GM23338 (cell line): ENCODE measurements around the gene BANP. TPM values are rescaled to one million over a fixed set of nuclear protein-coding genes. Genes with fewer than 3 reads are reported as not detected.

ENCODE experiments used
- ATAC-seq: fragments of 200-7000 bp; cut with Tn5 transposase; 3 replicates; pipeline ENCODE4 v1.9.1; 2020
- DNase-seq: peaks from one replicate; pipeline ENCODE4 v3.0.0-alpha.2; 2015; ENCODE audit warnings: low spot score
- H2AFZ ChIP-seq: fragments of 200-600 bp; sonication (generic); 2 replicates; pipeline ENCODE4 v1.8.0; 2016; ENCODE audit warnings: antibody characterized with exemption, mild to moderate bottlenecking, moderate library complexity
- H3F3A ChIP-seq: fragments of 200-600 bp; sonication (generic); replicated peaks from 2 replicates; pipeline ENCODE4 v1.8.0; 2017; ENCODE audit warnings: antibody characterized with exemption, mixed run types, low read depth
- H3K27ac ChIP-seq: fragments of 200-600 bp; sonication (generic); 2 replicates; pipeline ENCODE4 v1.6.1; 2016; ENCODE audit warnings: low read depth
- H3K27me3 ChIP-seq: fragments of 200-600 bp; sonication (generic); 2 replicates; pipeline ENCODE4 v1.8.0; 2016; ENCODE audit warnings: mild to moderate bottlenecking, mixed run types, moderate library complexity; ENCODE audit not compliant: insufficient read depth
- H3K36me3 ChIP-seq: fragments of 200-600 bp; sonication (generic); 2 replicates; pipeline ENCODE4 v1.8.0; 2016; ENCODE audit warnings: mild to moderate bottlenecking; ENCODE audit not compliant: insufficient read depth
- H3K4me1 ChIP-seq: fragments of 200-600 bp; sonication (generic); 2 replicates; pipeline ENCODE4 v1.8.0; 2016; ENCODE audit warnings: mild to moderate bottlenecking, moderate library complexity; ENCODE audit not compliant: insufficient read depth
- H3K4me2 ChIP-seq: fragments of 200-600 bp; sonication (generic); 2 replicates; pipeline ENCODE4 v1.7.1; 2017; ENCODE audit warnings: mixed run types
- H3K4me3 ChIP-seq: fragments of 200-600 bp; sonication (generic); 2 replicates; pipeline ENCODE4 v1.6.1; 2016; ENCODE audit warnings: mixed run types
- H3K79me2 ChIP-seq: fragments of 200-600 bp; sonication (generic); replicated peaks from 2 replicates; pipeline ENCODE4 v1.8.0; 2017; ENCODE audit warnings: mild to moderate bottlenecking; ENCODE audit not compliant: insufficient read depth
- H3K9me2 ChIP-seq: fragments of 200-600 bp; sonication (generic); 2 replicates; pipeline ENCODE4 v1.8.0; 2017; ENCODE audit not compliant: insufficient read depth
- H4K20me1 ChIP-seq: fragments of 200-600 bp; sonication (generic); replicated peaks from 2 replicates; pipeline ENCODE4 v1.8.0; 2017; ENCODE audit warnings: mild to moderate bottlenecking; ENCODE audit not compliant: insufficient read depth
- H3K27ac Mint-ChIP-seq: 2 replicates; pipeline ENCODE4 v1.8.0; 2020; ENCODE audit warnings: inconsistent platforms, mild to moderate bottlenecking, moderate library complexity, mixed read lengths
- H3K27me3 Mint-ChIP-seq: 3 replicates; pipeline ENCODE4 v1.8.0; 2022; ENCODE audit warnings: low read depth, mild to moderate bottlenecking, moderate library complexity, mixed read lengths, inconsistent platforms; ENCODE audit not compliant: insufficient read depth, poor library complexity
- H3K36me3 Mint-ChIP-seq: 3 replicates; pipeline ENCODE4 v1.8.0; 2021; ENCODE audit warnings: low read depth, mild to moderate bottlenecking, inconsistent platforms, moderate library complexity, mixed read lengths
- H3K4me1 Mint-ChIP-seq: 3 replicates; pipeline ENCODE4 v1.8.0; 2020; ENCODE audit warnings: mild to moderate bottlenecking, inconsistent platforms, mixed read lengths
- H3K4me3 Mint-ChIP-seq: 3 replicates; pipeline ENCODE4 v1.8.0; 2021; ENCODE audit warnings: moderate library complexity, mild to moderate bottlenecking, inconsistent platforms, mixed read lengths
- H3K9me3 Mint-ChIP-seq: 3 replicates; pipeline ENCODE4 v1.8.0; 2020; ENCODE audit warnings: moderate library complexity, mild to moderate bottlenecking, inconsistent platforms, mixed read lengths
- CREB1 ChIP-seq: fragments of 250-450 bp; sonication (Bioruptor Pico); IDR thresholded peaks from 2 replicates; pipeline ENCODE4 v1.5.0; 2020; ENCODE audit warnings: low read depth, mild to moderate bottlenecking, moderate library complexity
- EZH2 ChIP-seq: fragments of 200-600 bp; sonication (generic); IDR thresholded peaks from one replicate; pipeline ENCODE4 v1.8.0; 2017; ENCODE audit warnings: antibody characterized with exemption, mild to moderate bottlenecking, low read depth; ENCODE audit not compliant: unreplicated experiment
- JUNB ChIP-seq: IDR thresholded peaks from one replicate; pipeline ENCODE4 v1.6.1; 2016; ENCODE audit warnings: antibody characterized with exemption; ENCODE audit not compliant: unreplicated experiment
- NANOG ChIP-seq: IDR thresholded peaks from 2 replicates; pipeline ENCODE4 v1.6.1; 2016; ENCODE audit warnings: antibody characterized with exemption, borderline replicate concordance
- POLR2AphosphoS5 ChIP-seq: IDR thresholded peaks from 2 replicates; pipeline ENCODE4 v1.6.1; 2016; ENCODE audit warnings: antibody characterized with exemption, low read depth
- REST ChIP-seq: IDR thresholded peaks from one replicate; pipeline ENCODE4 v1.6.1; 2018; ENCODE audit warnings: antibody characterized with exemption; ENCODE audit not compliant: unreplicated experiment
- ZNF114 ChIP-seq: fragments of 250-450 bp; sonication (Bioruptor Pico); IDR thresholded peaks from 2 replicates; pipeline ENCODE4 v1.5.0; 2020; ENCODE audit warnings: mild to moderate bottlenecking, moderate library complexity
- polyA plus RNA-seq: library from polyadenylated mRNA; unstranded; fragments of >200 nt; fragmentation: Nextera tagmentation; extraction: Ambion mirVana; gene quantifications from 2 replicates; pipeline ENCODE4 v1.2.1, GENCODE V29; 2016
- total RNA-seq: library from RNA; depleted of rRNA; stranded (reverse); fragments of >200 nt; shearing (Covaris generic); gene quantifications from 2 replicates; pipeline ENCODE4 v1.2.3, GENCODE V29; 2014
- TF ChIP-seq, protein P1 (sequence below): IDR thresholded peaks from 2 replicates; pipeline ENCODE4 v1.6.1; 2016; ENCODE audit warnings: antibody characterized with exemption
- TF ChIP-seq, protein P2 (sequence below), 2 experiments: fragments of 200-600 bp in 1 of 2; sonication (generic) in 1 of 2; conservative IDR thresholded peaks; 2 replicates each; pipeline versions ENCODE4 v1.5.1 to v1.6.1; 2016 to 2017; ENCODE audit warnings: antibody characterized with exemption in 2 of 2, low read depth in 2 of 2, mild to moderate bottlenecking in 2 of 2, moderate library complexity in 1 of 2
- TF ChIP-seq, protein P3 (sequence below): fragments of 250-450 bp; sonication (Bioruptor Pico); IDR thresholded peaks from 2 replicates; pipeline ENCODE4 v1.5.0; 2020; ENCODE audit warnings: mild to moderate bottlenecking, moderate library complexity

The BANP gene
- total and polyA plus RNA-seq, 2 experiments from 2014 or later = 22.3 to 48.0 TPM

- Histone ChIP-seq H3K9me2 (no peaks in the 10 kb centered on the region), H3K36me3 (no peaks in the 10 kb centered on the region), H3K4me3 (no peak overlapping the region), H3F3A (no peaks in the 10 kb centered on the region), H3K4me1 (no peaks in the 10 kb centered on the region), H3K27me3 (no peaks in the 10 kb centered on the region), H3K4me2 (no peak overlapping the region), H3K79me2 (no peaks in the 10 kb centered on the region), H3K27ac (no peak overlapping the region), H4K20me1 (no peaks in the 10 kb centered on the region), H2AFZ (no peak overlapping the region)
- Mint-ChIP-seq H3K4me3 (no peak overlapping the region), H3K27me3 (peaks cover 13% of the 10 kb centered on the region), H3K4me1 (peaks cover 2% of the 10 kb centered on the region; the same call in 1 of the 3 replicates), H3K36me3 (no peaks in the 10 kb centered on the region), H3K27ac (no peak overlapping the region), H3K9me3 (peaks cover 11% of the 10 kb centered on the region)
- DNase-seq = no peak
- no peak for ATAC-seq
- TF ChIP-seq JUNB (no peak), EZH2 (no peak), REST (no peak), NANOG (no peak), CREB1 (CRISPR knock-in tag) (no peak), ZNF114 (CRISPR knock-in tag) (no peak), POLR2AphosphoS5 (no peak)
- TF ChIP-seq, protein P1, sequence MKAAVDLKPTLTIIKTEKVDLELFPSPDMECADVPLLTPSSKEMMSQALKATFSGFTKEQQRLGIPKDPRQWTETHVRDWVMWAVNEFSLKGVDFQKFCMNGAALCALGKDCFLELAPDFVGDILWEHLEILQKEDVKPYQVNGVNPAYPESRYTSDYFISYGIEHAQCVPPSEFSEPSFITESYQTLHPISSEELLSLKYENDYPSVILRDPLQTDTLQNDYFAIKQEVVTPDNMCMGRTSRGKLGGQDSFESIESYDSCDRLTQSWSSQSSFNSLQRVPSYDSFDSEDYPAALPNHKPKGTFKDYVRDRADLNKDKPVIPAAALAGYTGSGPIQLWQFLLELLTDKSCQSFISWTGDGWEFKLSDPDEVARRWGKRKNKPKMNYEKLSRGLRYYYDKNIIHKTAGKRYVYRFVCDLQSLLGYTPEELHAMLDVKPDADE = no peak
- TF ChIP-seq, protein P2, sequence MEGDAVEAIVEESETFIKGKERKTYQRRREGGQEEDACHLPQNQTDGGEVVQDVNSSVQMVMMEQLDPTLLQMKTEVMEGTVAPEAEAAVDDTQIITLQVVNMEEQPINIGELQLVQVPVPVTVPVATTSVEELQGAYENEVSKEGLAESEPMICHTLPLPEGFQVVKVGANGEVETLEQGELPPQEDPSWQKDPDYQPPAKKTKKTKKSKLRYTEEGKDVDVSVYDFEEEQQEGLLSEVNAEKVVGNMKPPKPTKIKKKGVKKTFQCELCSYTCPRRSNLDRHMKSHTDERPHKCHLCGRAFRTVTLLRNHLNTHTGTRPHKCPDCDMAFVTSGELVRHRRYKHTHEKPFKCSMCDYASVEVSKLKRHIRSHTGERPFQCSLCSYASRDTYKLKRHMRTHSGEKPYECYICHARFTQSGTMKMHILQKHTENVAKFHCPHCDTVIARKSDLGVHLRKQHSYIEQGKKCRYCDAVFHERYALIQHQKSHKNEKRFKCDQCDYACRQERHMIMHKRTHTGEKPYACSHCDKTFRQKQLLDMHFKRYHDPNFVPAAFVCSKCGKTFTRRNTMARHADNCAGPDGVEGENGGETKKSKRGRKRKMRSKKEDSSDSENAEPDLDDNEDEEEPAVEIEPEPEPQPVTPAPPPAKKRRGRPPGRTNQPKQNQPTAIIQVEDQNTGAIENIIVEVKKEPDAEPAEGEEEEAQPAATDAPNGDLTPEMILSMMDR (conservative IDR thresholded peaks at IDR 0.05; ENCODE audit: low read depth in 2 of 2) = no peak
Observed at GRCh38 chr16:88103011-88103410, 151.8 kb downstream of the BANP start.

- no peak overlapping the region for H3K4me3 Mint-ChIP-seq
- Histone ChIP-seq H3K27ac (no peak overlapping the region), H3K4me3 (no peak overlapping the region), H3K79me2 (no peaks in the 10 kb centered on the region), H2AFZ (no peak overlapping the region), H3K36me3 (no peaks in the 10 kb centered on the region), H3K9me2 (no peaks in the 10 kb centered on the region), H3K27me3 (no peaks in the 10 kb centered on the region), H3F3A (no peaks in the 10 kb centered on the region), H4K20me1 (no peaks in the 10 kb centered on the region), H3K4me1 (no peaks in the 10 kb centered on the region), H3K4me2 (no peak overlapping the region)
- peaks cover 13% of the 10 kb centered on the region for H3K27me3 Mint-ChIP-seq
- no peaks in the 10 kb centered on the region for H3K36me3 Mint-ChIP-seq
- no peak for ATAC-seq
- DNase-seq = no peak
- peaks cover 4% of the 10 kb centered on the region for H3K9me3 Mint-ChIP-seq
- H3K27ac Mint-ChIP-seq = no peak overlapping the region
- peaks cover 2% of the 10 kb centered on the region; the same call in 1 of the 3 replicates for H3K4me1 Mint-ChIP-seq
- TF ChIP-seq, protein P3, sequence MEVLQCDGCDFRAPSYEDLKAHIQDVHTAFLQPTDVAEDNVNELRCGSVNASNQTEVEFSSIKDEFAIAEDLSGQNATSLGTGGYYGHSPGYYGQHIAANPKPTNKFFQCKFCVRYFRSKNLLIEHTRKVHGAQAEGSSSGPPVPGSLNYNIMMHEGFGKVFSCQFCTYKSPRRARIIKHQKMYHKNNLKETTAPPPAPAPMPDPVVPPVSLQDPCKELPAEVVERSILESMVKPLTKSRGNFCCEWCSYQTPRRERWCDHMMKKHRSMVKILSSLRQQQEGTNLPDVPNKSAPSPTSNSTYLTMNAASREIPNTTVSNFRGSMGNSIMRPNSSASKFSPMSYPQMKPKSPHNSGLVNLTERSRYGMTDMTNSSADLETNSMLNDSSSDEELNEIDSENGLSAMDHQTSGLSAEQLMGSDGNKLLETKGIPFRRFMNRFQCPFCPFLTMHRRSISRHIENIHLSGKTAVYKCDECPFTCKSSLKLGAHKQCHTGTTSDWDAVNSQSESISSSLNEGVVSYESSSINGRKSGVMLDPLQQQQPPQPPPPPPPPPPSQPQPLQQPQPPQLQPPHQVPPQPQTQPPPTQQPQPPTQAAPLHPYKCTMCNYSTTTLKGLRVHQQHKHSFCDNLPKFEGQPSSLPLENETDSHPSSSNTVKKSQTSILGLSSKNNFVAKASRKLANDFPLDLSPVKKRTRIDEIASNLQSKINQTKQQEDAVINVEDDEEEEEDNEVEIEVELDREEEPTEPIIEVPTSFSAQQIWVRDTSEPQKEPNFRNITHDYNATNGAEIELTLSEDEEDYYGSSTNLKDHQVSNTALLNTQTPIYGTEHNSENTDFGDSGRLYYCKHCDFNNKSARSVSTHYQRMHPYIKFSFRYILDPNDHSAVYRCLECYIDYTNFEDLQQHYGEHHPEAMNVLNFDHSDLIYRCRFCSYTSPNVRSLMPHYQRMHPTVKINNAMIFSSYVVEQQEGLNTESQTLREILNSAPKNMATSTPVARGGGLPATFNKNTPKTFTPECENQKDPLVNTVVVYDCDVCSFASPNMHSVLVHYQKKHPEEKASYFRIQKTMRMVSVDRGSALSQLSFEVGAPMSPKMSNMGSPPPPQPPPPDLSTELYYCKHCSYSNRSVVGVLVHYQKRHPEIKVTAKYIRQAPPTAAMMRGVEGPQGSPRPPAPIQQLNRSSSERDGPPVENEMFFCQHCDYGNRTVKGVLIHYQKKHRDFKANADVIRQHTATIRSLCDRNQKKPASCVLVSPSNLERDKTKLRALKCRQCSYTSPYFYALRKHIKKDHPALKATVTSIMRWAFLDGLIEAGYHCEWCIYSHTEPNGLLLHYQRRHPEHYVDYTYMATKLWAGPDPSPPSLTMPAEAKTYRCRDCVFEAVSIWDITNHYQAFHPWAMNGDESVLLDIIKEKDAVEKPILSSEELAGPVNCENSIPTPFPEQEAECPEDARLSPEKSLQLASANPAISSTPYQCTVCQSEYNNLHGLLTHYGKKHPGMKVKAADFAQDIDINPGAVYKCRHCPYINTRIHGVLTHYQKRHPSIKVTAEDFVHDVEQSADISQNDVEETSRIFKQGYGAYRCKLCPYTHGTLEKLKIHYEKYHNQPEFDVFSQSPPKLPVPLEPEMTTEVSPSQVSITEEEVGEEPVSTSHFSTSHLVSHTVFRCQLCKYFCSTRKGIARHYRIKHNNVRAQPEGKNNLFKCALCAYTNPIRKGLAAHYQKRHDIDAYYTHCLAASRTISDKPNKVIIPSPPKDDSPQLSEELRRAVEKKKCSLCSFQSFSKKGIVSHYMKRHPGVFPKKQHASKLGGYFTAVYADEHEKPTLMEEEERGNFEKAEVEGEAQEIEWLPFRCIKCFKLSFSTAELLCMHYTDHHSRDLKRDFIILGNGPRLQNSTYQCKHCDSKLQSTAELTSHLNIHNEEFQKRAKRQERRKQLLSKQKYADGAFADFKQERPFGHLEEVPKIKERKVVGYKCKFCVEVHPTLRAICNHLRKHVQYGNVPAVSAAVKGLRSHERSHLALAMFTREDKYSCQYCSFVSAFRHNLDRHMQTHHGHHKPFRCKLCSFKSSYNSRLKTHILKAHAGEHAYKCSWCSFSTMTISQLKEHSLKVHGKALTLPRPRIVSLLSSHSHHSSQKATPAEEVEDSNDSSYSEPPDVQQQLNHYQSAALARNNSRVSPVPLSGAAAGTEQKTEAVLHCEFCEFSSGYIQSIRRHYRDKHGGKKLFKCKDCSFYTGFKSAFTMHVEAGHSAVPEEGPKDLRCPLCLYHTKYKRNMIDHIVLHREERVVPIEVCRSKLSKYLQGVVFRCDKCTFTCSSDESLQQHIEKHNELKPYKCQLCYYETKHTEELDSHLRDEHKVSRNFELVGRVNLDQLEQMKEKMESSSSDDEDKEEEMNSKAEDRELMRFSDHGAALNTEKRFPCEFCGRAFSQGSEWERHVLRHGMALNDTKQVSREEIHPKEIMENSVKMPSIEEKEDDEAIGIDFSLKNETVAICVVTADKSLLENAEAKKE (CRISPR knock-in tag) = no peak
Observed at GRCh38 chr16:88103581-88104188, 152.5 kb downstream of the BANP start.
